HG03103 (cell line): ENCODE data around the gene WASF2.

Source experiments
- ATAC-seq: cut with Tn5 transposase; IDR thresholded peaks from one replicate; pipeline ENCODE4 v1.9.1; 2021; ENCODE audit warnings: low read depth; ENCODE audit not compliant: unreplicated experiment

Gene WASF2

DNA sequence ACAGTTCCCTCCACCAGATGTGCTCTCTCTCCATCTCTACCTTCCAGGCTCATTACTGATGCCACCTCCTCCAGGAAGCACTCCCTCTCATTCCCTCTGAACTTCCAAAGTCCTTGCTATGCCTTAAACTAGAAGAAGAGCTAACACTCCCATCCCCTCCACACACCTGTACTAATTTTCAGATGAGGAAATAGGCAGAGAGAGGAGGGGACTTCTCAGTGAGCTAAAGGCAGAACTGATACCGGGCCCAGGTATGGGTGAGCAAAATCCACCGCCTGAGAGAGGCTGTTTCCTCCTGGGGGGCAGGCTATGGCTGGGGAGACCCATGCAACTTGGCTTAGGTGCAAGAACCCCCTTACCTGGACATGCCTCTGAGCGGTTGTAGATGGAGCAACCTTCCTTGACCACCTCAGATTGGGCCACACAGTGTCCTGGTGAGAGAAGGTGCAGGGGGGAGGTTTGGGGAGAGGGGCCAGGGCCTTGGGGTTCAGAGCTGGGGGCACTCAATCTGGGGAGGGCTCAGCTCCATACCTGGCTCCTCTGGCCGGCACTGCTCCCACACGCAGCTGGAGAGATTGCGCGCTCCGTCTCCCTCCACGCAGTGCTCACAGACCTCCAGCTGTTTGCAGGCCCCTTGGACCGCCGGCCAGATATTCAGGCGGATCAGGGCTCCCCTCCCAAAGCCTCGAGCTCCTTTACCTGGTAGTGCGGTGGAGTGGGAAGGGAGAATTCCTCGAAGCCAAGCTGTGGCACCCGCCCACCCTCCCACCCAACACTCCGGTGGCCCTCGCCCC, 107.8 kb downstream of the WASF2 start:
- ATAC-seq, result no peak

DNA sequence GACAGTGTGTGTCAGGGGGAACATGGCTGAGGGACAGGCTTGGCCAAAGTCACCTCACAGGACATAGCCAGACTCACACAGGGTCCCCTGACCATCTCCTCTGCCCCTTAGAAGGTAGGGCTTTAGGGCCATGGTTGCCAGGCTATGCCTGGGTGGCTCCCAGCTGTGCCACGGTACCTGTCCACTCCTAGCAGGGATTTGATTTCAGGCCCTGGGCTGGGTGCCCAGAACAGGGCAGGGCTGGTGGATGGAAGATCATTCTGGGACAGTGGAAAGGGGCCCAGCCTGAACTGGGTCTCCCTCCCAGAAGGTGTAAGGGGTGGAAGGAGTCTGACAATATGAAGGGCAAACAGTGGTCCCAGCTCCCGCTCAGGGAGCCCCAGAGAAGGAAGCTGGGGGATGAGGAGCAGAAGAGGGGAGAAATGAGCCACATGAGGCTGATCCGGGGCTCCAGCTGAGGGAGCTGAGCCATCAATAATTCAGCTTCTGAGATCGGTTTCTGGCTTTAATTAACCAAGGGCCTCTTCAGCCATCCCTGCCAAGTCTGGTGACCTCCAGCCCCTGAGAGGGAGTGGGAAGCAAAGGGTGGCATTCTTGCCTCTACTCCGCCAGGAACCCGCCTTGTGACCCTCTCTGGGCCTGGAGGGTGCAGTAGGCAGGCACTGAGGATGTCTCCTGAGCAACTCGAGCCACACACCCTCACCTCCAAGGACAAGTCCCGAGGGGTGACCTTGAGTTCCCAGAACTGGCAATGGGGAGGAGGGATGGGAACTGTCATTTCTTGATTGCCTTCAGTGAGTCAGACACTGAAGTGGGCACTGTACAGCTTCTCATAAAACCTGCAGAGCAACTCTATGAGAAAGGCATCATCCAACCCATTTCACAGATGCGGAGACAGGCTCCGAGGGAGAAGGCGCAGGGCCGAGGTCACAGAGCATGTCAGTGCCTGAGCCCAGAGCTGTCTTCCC, 108.9 kb downstream of the WASF2 start:
- ATAC-seq, result no peak

DNA sequence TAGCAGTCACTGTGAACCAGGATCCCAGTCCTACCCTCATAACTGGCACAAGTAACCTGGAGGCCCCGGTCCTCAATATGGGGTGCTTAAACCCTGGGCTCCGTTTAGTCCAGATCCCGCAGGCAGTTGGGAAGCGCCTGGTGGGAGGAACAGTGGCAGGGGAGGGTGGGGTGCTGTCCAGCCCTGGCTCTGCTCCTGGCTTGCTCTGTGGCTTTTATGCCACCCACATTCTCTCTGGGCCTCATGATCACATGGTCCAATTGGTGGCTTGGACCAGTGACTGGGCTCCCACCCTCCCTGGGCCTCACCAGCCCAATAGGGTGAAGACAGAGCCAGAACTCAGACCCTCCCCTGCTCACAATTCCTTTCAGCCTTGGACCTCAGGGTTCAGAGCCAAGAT, 109.7 kb downstream of the WASF2 start:
- no peak for ATAC-seq

DNA sequence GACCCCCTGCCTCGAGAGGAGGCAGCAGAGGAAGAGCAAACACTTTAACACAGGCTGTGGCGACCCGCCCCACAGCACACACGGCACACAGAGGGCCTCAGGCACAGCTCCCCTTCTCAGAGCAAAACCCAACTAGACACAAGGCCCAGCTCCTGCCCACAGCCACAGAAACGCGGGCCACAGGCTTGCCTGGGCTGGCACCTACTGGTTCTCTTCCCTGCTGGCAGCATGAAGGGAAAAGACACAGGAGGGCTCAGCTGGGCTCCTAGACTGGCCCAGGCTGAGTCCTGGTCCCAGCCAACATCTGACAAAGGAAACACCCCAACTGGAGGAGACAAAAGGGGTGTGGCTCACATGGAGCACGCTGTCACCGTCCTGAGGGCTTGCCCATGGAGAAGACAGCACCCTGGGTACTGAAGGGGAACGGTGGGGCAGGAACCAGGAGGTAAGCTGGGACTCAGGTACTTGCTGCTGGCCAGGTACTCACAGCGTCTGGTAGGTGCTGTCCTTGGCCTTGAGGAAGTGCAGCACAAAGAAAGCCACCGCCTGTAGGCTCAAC, 110.3 kb downstream of the WASF2 start:
- ATAC-seq, result no peak

DNA sequence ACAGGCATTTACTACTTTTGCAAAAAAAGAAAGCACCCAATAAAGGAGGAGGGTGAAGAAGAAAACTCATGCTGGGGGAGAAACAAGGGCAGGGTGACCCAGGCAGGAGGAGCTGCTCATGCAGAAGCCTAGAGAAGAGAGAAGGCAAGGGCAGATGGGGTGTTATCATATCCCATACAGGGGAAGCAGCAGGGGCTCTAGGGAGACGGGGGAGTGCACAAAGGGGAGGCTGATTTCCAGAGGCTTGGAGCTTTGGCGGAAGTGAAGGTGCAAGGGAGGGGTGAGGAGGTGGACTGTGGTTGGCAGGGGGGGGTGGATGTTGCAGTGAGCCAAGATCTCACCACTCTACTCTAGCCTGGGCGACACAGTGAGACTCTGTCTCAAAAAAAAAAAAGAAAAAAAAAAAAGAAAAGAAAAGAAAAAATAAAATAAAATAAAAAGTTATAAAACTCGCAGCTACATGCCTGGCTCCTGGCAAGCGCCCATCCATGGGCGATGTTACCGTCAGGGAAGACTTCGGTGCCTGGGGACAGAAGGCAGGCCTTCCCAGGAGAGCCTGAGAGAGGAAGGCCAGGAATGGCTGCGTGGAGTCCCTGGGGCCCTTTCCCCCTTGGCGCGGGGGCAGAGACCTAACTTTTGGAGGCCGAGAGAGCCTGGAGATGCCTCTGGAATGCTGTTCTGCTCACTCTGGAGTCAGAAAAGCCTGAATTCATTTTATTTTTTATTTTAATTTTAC, 112.0 kb downstream of the WASF2 start:
- no peak for ATAC-seq

DNA sequence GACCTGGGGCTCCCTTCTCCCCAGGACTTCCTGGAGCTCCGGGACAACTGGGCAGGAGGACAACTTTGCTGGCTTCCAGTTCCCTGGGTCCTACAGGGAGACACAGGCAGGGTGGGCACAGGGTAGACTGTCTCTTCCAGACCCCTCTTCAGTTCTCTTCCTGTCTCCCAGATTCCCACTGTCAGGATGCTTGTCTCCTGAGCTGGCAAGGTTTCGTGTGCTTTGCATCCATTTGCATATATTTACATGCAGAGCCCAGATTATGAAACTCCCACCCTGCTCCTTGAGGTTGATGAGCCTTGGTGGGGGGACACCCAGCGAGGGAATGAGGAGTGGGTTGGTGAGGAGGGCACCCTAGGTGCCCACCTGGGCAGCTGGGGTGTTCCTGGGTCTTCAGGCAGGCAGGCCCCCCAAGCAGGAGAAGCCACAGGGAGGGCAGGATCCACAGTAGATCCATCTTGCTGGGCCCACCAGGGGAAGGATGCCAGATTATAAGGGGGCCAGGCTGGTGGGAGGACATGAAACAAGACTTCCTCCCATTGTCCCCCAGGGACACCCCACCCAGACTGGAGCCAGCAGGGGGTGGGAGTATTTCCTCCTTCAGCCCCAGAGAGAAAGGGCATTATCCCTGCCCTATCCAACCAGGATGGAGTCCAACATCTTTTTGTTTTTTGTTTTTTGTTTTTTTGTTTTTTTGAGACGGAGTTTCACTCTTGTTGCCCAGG, 115.4 kb downstream of the WASF2 start, which contains the start of gene FCN3:
FCN3 (minus strand) TSS at position 463 of the 725 bp plus-strand sequence; CDS start at position 457, 6 bp downstream.
- ATAC-seq, result no peak

DNA sequence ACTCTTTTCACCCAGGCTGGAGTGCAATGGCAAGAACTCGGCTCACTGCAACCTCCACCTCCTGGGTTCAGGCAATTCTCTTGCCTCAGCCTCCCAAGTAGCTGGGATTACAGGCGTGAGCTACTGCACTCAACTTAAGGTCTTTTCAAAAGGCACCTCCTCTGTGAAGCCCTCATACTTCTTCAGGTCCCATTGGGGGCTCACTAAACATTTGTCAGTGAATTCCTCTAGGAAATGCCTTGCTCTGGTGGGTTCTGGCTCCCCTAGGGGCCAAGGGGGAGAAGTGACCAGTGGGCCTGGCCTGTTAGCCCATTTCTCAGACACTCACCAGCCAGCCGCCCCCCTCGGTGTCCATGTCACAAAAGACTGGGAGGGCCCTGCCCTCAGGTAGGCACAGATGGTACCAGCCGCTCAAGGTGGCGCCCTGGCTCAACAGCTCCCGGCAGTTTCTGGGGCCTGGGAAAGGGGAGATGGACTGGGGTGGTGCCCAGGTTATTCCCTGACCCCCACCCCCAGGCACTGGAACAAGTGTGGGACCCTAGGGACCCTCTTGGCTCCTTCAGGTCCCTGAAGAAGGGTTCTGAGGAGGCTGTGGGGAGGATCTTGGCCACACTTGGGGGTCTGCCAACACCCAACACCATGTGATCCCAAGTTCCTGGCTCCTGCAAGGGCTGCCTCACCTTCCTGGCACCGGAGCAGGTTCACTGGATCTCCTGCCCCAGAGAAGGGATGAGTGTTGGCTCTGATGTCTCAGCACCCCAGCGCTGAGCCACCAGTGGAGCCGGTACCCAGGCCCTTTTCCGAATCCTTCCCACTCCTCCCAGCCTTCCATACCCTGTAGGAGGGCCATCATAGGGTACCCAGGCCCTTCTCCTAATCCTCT, 116.9 kb downstream of the WASF2 start:
- ATAC-seq, result no peak

DNA sequence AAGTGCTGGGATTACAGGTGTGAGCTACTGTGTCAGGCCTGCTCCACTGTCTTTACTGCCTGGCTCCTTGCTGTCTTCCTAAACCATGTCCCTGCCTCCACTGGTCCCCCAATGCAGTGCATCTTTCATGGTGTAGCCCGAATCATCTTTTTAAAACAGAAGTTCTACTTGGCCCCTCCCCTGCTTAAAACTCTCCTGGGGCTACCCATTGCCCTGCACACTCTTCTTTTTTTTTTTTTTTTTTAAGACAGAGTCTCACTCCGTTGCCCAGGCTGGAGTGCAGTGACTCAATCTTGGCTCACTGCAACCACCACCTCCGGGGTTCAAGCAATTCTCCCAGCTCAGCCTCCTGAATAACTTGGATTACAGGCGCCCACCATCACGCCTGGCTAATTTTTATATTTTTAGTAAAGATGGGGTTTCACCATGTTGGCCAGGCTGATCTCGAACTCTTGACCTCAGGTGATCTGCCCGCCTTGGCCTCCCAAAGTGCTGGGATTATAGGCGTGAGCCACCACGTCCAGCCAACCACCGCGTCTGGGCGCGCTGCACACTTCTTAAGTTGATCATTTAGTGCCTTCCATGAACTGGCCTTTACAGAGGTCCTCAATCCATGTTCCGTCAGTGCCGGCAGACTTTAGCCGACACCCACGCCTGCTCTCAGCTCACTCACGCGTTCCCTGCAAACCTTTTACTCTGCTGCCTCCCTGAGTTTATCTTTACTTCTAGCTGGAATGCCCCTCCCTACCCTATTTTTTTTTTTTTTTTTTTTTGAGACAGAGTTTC, 117.8 kb downstream of the WASF2 start:
- ATAC-seq, result no peak

DNA sequence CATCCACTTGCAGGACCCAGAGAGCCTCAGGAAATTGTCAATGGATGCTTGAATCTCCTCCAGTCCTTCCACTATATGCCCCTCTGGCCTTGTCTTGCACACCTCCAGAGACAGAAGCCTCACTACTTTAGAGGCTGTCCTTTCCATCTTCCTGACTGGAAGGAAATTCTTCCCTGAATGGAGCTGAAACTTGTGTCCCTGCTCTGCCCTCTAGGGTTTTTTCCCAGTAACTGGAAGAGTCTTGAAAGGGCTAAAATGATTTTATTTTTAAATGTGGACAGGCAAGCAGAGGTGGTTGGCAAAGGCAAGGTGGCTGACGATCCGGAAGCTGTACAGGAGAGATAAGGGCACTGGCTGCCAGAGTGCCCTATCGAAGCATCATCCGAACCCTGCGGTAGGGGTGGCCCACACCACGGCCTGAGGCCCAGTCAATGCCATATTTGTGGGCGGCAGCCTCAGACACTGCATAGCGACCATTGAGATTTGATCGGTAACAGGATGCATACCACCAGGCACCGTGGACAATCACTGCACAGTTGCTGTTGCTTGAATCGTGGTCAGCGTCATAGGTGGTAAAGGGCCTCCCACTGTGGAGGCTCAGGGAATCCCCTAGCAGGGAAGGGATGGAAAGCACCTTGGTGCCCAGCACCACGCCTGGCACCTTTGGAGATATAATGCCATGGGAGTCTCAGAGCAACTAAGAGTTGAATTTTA, 120.9 kb downstream of the WASF2 start:
- no peak for ATAC-seq

DNA sequence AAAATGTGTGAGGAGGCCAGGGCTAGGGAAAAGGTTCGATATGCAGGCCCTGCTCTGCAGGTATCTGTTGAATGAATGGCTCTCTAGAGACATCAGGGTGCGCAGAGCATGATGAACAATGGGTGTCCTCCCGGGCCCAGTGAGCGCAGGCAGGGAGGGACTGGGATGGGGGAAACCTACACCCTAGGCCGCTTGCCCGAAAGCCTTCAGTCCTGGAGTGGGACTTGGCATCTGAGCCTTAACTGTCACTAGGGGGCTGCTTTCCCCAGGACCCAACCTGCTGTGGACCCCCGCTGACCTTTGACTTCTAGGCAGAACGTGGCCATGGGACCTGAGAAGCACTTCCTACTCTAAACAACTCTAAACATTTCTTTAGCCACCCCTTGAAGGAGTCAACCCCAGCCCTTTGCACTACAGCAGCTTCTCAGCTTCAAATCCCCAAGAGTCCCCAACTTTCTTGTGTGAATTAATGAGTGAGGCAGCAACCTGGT, 122.8 kb downstream of the WASF2 start:
- ATAC-seq, result no peak

DNA sequence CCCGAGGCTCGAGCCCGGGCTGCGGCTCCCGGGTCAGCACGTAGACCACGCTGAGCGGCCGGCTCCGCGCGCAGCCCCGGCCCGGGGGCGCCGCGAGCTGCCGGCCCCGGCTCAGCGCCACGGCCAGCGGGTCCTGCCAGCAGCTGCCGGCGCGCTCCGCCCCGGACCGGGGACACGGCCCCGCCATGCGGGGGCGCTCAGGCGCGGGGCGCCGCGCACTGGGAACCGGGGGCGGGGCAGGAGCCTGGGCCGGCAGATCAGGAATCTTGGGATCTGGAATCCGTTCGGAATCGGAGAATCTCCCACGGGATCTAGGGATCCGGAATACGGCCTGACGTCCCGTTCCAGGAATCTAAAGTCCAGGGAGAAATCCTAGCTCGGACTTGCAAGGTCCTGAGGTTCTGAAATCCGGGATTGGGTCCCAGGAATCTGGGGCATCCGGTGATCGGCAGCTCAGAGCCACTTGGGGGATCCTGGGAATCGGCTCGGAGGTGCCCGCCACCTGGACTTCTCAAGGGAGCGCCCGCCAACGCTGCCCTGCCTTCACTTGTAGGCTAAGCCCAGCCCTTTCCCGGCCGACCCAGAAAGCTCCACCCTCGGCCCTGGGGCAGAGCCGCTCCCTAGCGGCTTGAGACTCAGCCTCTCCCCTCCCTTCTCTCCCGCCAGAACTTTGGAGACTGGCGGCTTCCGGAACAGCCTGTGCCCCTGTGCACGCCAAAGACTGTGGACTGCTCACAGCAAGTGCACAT, 123.4 kb downstream of the WASF2 start, which contains the start of gene MAP3K6:
MAP3K6 (minus strand) TSS at position 551 of the 749 bp plus-strand sequence; CDS start at position 187, 364 bp downstream.
- no peak for ATAC-seq

DNA sequence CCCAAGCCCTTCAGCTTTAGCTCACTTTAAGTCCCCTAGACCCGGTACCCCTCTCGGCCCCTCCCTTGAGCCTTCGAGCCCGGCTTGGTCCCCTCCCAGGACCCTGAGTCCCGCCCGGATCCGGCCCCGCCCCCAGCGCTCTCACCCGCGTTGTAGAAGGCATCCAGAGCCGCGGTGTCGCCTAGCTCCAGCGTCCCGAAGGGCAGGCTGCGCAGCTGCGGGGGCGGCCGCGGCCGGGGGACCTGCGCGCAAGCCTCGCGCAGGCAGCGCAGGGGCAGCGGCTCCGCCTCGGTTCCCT, 123.9 kb downstream of the WASF2 start:
- ATAC-seq, result no peak

DNA sequence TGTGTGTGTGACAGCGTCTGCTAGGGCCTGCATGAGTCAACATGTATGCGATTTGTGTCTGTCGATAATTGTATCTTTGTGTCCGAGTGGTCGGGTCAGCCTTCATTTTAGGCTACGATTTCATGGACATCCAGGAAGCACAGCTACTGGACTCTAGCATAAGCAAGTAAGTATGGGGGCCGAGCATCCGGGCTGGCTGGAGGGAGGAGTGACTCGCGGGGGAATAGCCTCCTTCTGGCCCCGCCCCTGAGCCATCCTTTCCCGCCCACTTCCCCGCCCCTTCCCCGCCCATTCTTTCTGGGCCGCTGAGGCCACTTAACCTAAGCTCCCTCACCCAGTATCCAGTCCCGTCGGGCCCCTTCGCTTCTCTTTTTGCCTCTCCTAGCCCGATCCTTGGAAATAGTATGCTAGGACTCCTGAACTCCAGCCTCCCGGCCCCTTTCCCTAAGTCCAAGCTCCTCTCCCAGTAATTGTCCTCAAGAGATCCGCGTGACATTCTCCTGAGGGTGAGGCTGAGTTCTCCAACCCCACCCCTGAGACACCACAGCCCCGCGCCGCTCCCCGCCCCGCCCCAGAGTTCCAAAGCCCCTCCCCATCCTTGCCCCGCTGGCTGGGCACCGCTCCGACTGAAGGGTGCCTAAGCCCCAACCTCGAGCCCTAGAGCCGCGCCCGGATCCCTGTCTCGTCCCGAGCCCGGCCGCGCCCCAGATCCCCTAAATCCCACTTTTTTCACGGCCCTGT, 124.4 kb downstream of the WASF2 start:
- ATAC-seq, result no peak

DNA sequence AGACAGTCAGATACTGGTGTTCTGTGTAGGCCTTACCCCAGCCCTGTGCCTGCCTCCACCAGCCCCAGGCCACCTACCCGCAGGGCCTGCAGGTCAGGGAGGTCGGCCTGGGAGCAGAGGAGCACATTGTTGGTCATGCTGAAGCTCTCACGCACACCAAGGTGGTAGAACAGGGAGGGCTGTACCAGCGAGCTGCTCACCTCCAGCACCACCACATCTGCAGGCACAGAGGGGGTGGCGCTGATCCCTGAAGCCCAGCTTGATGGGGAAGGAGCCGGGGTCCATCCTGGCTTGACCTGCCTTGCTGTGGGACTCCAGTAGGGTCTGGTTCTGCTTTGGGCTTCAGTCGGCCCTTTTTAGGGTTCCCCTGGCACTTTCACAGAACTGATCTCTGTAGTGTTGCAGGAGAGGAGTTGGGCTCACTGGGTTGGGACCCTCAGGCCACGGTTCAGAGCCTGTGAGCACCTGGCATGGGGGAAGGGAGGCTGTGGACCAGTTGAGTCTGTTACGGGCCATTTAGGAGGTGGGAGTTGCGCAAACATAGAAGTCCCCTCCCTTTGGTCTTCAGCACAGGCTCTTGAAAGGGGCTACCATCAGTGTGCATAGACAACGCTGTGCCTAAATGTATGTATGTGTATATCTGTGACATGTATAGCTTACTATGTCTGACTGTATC, 125.1 kb downstream of the WASF2 start:
- no peak for ATAC-seq
